ENCODE results near the gene ZDHHC9. TPM values are rescaled to one million over a fixed set of nuclear protein-coding genes. Genes with fewer than 3 reads are reported as not detected.

ZDHHC9 gene
- total and polyA plus RNA-seq, 2 of the 4 experiments (the other 2 are of a cell fraction) = 17.7 to 28.4 TPM

- no peak for TF ChIP-seq NFE2L2 (IDR thresholded peaks at IDR 0.05; ENCODE audit: low read depth, low read length)
Measured at GRCh38 chrX:129808829-129809796, 34.6 kb downstream of the ZDHHC9 start (continued).

- Histone ChIP-seq H3K18ac (ENCODE audit: low read depth, low read length) (no peak overlapping the region), H2AFZ (replicated peaks; ENCODE audit: low read length, poor library complexity) (no peak overlapping the region), H3K79me1 (ENCODE audit: low read depth in 1 of 2, low read length in 2 of 2) (no peaks in the 10 kb centered on the region; a peak in 1 of 4 replicates), H3K27ac (ENCODE audit: insufficient read depth, low read length) (no peak overlapping the region), H2AK5ac (ENCODE audit: low read depth, low read length) (no peak overlapping the region), H2BK15ac (ENCODE audit: low read depth, low read length) (no peak overlapping the region), H3K4me3 (ENCODE audit: insufficient read depth, low read depth, low read length) (no peak overlapping the region), H3K4ac (ENCODE audit: low read depth, low read length) (no peak overlapping the region), H3K14ac (replicated peaks; ENCODE audit: low read depth, low read length) (no peak overlapping the region), H3K23ac (ENCODE audit: low read depth, low read length) (no peak overlapping the region), H4K5ac (ENCODE audit: low read depth, low read length) (no peak overlapping the region), H4K8ac (ENCODE audit: low read depth in 2 of 2, low read length in 2 of 2) (no peak overlapping the region), H2BK5ac (ENCODE audit: low read depth, low read length, poor library complexity, severe bottlenecking) (no peak overlapping the region), H3K4me2 (ENCODE audit: low read depth, low read length) (no peak overlapping the region), H2AK9ac (replicated peaks; ENCODE audit: low read depth, low read length, poor library complexity) (no peak overlapping the region), H2BK120ac (ENCODE audit: low read depth, low read length) (no peak overlapping the region), H3K9ac (ENCODE audit: low read depth, low read length) (no peak overlapping the region), H3K36me3 (ENCODE audit: control insufficient read depth, insufficient read depth, low read length) (peaks cover 17% of the 10 kb centered on the region), H3K9me3 (ENCODE audit: control insufficient read depth, insufficient read depth, low read length) (no peaks in the 10 kb centered on the region), H4K20me1 (ENCODE audit: insufficient read depth, low read length) (no peaks in the 10 kb centered on the region), H4K91ac (ENCODE audit: insufficient read depth, low read depth, low read length) (no peak overlapping the region), H2BK20ac (ENCODE audit: low read depth, low read length) (no peak overlapping the region), H3K9me1 (ENCODE audit: insufficient read depth, low read length) (no peaks in the 10 kb centered on the region), H3K27me3 (ENCODE audit: control insufficient read depth, insufficient read depth, low read length) (peaks cover 5% of the 10 kb centered on the region; the same call in 1 of the 2 replicates), H3K4me1 (ENCODE audit: control insufficient read depth, insufficient read depth, low read length) (no peaks in the 10 kb centered on the region), H3K56ac (ENCODE audit: extremely low read depth, insufficient read depth, low read length) (no peak overlapping the region)
- ATAC-seq (ENCODE audit: low read depth) (no peak), DNase-seq (no peak)
- no TSS peak for BruUV-seq (replicated peaks)
- in situ Hi-C loops (cut with MboI; ENCODE audit: low sequenced_read_pairs) = no loop called here
- POLR2A ChIA-PET (ENCODE audit: unreplicated experiment) = no interaction called here
- WGBS, 2 experiments (ENCODE audit: extremely low coverage in 2 of 2, insufficient read length in 1 of 2) = no CpG with 5 or more reads among the region's 2 CpGs
- intact Hi-C loops (cut with micrococcal nuclease) = no loop called here
- dilution Hi-C loops (cut with HindIII; ENCODE audit: low sequenced_read_pairs, unreplicated experiment) = no loop called here
- TF ChIP-seq CEBPB (IDR thresholded peaks at IDR 0.05; ENCODE audit: low read depth, low read length) = peak; percentile 38; the same call in 1 of the 2 replicates
- no peak for TF ChIP-seq FOS (IDR thresholded peaks at IDR 0.05; ENCODE audit: low read depth, low read length)
- CTCF ChIA-PET = no interaction called here
Measured at GRCh38 chrX:129808158-129808828, 35.4 kb downstream of the ZDHHC9 start.

All from IMR-90 (cell line).